Neutrophil (primary cell): ENCODE measurements around the gene DESI1.
"Not testable (repeated sequence)": the region's sequence is repeated elsewhere in the genome, so short reads cannot be mapped to it uniquely, and the experiment has no call there.

ENCODE experiments used
- H3K27ac ChIP-seq: fragments of 200-600 bp; sonication (generic); 2 replicates; pipeline ENCODE4 v1.5.1; 2016; ENCODE audit warnings: mild to moderate bottlenecking, moderate library complexity
- H3K27me3 ChIP-seq: fragments of 200-600 bp; sonication (generic); 2 replicates; pipeline ENCODE4 v1.6.0; 2016; ENCODE audit warnings: mild to moderate bottlenecking
- H3K36me3 ChIP-seq: fragments of 200-600 bp; sonication (generic); 2 replicates; pipeline ENCODE4 v1.5.1; 2017
- H3K4me1 ChIP-seq, 2 experiments: fragments of 200-600 bp in 1 of 2; sonication (generic) in 1 of 2; 1 replicate in 1 of 2; 2 replicates in 1 of 2; pipeline versions ENCODE4 v1.5.1 to v1.6.1; 2013 to 2016; ENCODE audit warnings: low read depth in 1 of 2, low read length in 1 of 2, mild to moderate bottlenecking in 1 of 2, moderate library complexity in 1 of 2; ENCODE audit not compliant: control insufficient read depth in 1 of 2, insufficient read depth in 1 of 2
- H3K4me3 ChIP-seq, 2 experiments: fragments of 200-600 bp in 1 of 2; sonication (generic) in 1 of 2; 1 replicate in 1 of 2; 2 replicates in 1 of 2; pipeline ENCODE4 v1.5.1; 2013 to 2016; ENCODE audit warnings: low read depth in 1 of 2, low read length in 1 of 2, mild to moderate bottlenecking in 1 of 2, moderate library complexity in 1 of 2
- H3K9me3 ChIP-seq: fragments of 200-600 bp; sonication (generic); 2 replicates; pipeline ENCODE4 v1.5.1; 2016
- CTCF ChIP-seq: fragments of 200-600 bp; sonication (generic); IDR thresholded peaks from 2 replicates; pipeline ENCODE4 v1.5.1; 2016; ENCODE audit warnings: antibody characterized with exemption

The DESI1 gene

GRCh38 chr22:41575533-41575932 lies 45.3 kb downstream of the DESI1 start:
- H3K36me3 ChIP-seq = peaks cover 64% of the 10 kb centered on the region
- TF ChIP-seq CTCF = no peak
- H3K9me3 ChIP-seq = no peaks in the 10 kb centered on the region

GRCh38 chr22:41574847-41575381 lies 45.9 kb downstream of the DESI1 start:
- TF ChIP-seq CTCF = no peak

More at GRCh38 chr22:41575533-41575932, 45.3 kb downstream of the DESI1 start:
- Histone ChIP-seq H3K27me3 (no peaks in the 10 kb centered on the region), H3K4me1 (no peaks in the 10 kb centered on the region), H3K4me3 (no peak overlapping the region), H3K27ac (no peak overlapping the region)

GRCh38 chr22:41573677-41574076 lies 47.2 kb downstream of the DESI1 start:
- no peak overlapping the region for H3K27ac ChIP-seq
- H3K4me3 ChIP-seq = no peak overlapping the region
- no peaks in the 10 kb centered on the region for H3K27me3 ChIP-seq
- H3K4me1 ChIP-seq = no peaks in the 10 kb centered on the region
- H3K9me3 ChIP-seq = no peaks in the 10 kb centered on the region
- TF ChIP-seq CTCF = no peak
- H3K36me3 ChIP-seq = peaks cover 46% of the 10 kb centered on the region

More at GRCh38 chr22:41574847-41575381, 45.9 kb downstream of the DESI1 start:
- no peak overlapping the region for H3K27ac ChIP-seq
- H3K36me3 ChIP-seq = peaks cover 58% of the 10 kb centered on the region
- no peaks in the 10 kb centered on the region for H3K4me1 ChIP-seq
- no peak overlapping the region for H3K4me3 ChIP-seq
- no peaks in the 10 kb centered on the region for H3K27me3 ChIP-seq
- H3K9me3 ChIP-seq = no peaks in the 10 kb centered on the region

- not testable (repeated sequence) for H3K4me3 ChIP-seq, H3K9me3 ChIP-seq
Observed at GRCh38 chr22:41572305-41572704, 48.5 kb downstream of the DESI1 start.

DNA sequence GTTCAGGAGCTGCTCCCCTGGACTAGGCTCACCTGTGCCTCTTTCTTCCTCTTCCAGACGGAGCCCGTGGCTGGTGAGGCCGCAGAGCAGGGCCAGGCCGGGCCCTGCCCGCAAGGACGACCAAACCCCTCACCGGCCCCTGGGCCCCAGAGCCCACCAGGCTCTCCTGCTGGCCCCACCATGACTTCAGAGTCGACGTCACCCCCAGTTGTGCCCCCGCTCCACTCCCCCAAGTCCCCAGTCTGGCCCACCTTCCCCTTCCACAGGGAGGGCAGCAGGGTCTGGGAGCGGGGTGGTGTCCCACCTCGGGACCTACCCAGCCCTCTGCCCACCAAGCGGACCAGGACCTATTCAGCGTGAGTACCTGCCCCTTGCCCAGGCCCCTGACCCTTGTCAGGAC lies 49.1 kb downstream of the DESI1 start:
- Histone ChIP-seq H3K36me3 (peaks cover 27% of the 10 kb centered on the region), H3K27me3 (no peaks in the 10 kb centered on the region), H3K4me3 (no peak overlapping the region), H3K4me1 (no peaks in the 10 kb centered on the region), H3K27ac (no peak overlapping the region), H3K9me3 (no peaks in the 10 kb centered on the region)
- no peak for TF ChIP-seq CTCF

More at GRCh38 chr22:41572305-41572704, 48.5 kb downstream of the DESI1 start:
- H3K36me3 ChIP-seq = peaks cover 32% of the 10 kb centered on the region
- H3K27ac ChIP-seq, H3K4me1 ChIP-seq, H3K27me3 ChIP-seq: not testable (repeated sequence)

- Histone ChIP-seq H3K36me3 (peaks cover 11% of the 10 kb centered on the region), H3K27me3 (no peaks in the 10 kb centered on the region), H3K4me1 (no peaks in the 10 kb centered on the region), H3K9me3 (no peaks in the 10 kb centered on the region), H3K4me3 (no peak overlapping the region), H3K27ac (no peak overlapping the region)
- TF ChIP-seq CTCF = no peak
Observed at GRCh38 chr22:41570221-41570620, 50.6 kb downstream of the DESI1 start.
